Mesenchymal stem cell (in vitro differentiated cells and primary cell): Measurements from ENCODE around the gene TGFBR2.

Source experiments
- DNase-seq: peaks from one replicate; pipeline ENCODE4 v3.0.0-alpha.2; 2013
- H2AFZ ChIP-seq: one replicate; pipeline ENCODE4 v1.6.1; 2013; ENCODE audit warnings: low read depth, mild to moderate bottlenecking, control low read depth, inconsistent platforms, low read length, moderate library complexity
- H2AK5ac ChIP-seq: 2 replicates; pipeline ENCODE4 v1.6.1; 2013; ENCODE audit warnings: low read length, moderate library complexity, mild to moderate bottlenecking, inconsistent platforms; ENCODE audit not compliant: severe bottlenecking
- H2BK120ac ChIP-seq: one replicate; pipeline ENCODE4 v1.6.1; 2013; ENCODE audit warnings: low read depth, mild to moderate bottlenecking, inconsistent platforms, low read length, moderate library complexity
- H2BK12ac ChIP-seq, 2 experiments: one replicate each; pipeline ENCODE4 v1.6.1; 2013; ENCODE audit warnings: inconsistent platforms in 2 of 2, low read length in 2 of 2, mild to moderate bottlenecking in 2 of 2, moderate library complexity in 2 of 2, control low read depth in 1 of 2
- H2BK15ac ChIP-seq: one replicate; pipeline ENCODE4 v1.6.1; 2013; ENCODE audit warnings: mild to moderate bottlenecking, low read depth, inconsistent platforms; ENCODE audit not compliant: poor library complexity, severe bottlenecking
- H2BK5ac ChIP-seq: 2 replicates; pipeline ENCODE4 v1.6.1; 2013; ENCODE audit warnings: low read depth, mild to moderate bottlenecking, low read length, control low read depth, inconsistent platforms; ENCODE audit not compliant: poor library complexity, severe bottlenecking
- H3K14ac ChIP-seq, 2 experiments: one replicate each; pipeline ENCODE4 v1.6.1; 2013; ENCODE audit warnings: inconsistent platforms in 2 of 2, low read length in 2 of 2, control low read depth in 1 of 2, mild to moderate bottlenecking in 1 of 2, moderate library complexity in 1 of 2
- H3K18ac ChIP-seq, 2 experiments: one replicate each; pipeline ENCODE4 v1.6.1; 2013; ENCODE audit warnings: inconsistent platforms in 2 of 2, low read length in 2 of 2, control low read depth in 1 of 2, low read depth in 1 of 2, mild to moderate bottlenecking in 1 of 2
- H3K23ac ChIP-seq, 2 experiments: one replicate each; pipeline ENCODE4 v1.6.1; 2013; ENCODE audit warnings: inconsistent platforms in 2 of 2, low read length in 2 of 2, mild to moderate bottlenecking in 2 of 2, moderate library complexity in 2 of 2, control low read depth in 1 of 2
- H3K27ac ChIP-seq: 2 replicates; pipeline ENCODE4 v1.5.1; 2013; ENCODE audit warnings: mild to moderate bottlenecking, moderate library complexity, low read length, control low read depth, inconsistent platforms; ENCODE audit not compliant: poor library complexity, severe bottlenecking
- H3K27me3 ChIP-seq, 2 experiments: 2 replicates each; pipeline versions ENCODE4 v1.6.1 to v1.7.0; 2013; ENCODE audit warnings: low read length in 2 of 2, mild to moderate bottlenecking in 2 of 2, moderate library complexity in 2 of 2, control low read depth in 1 of 2, inconsistent platforms in 1 of 2; ENCODE audit not compliant: control insufficient read depth in 1 of 2, insufficient read depth in 1 of 2
- H3K36me3 ChIP-seq, 2 experiments: 2 replicates each; pipeline versions ENCODE4 v1.6.1 to v1.7.0; 2013; ENCODE audit warnings: low read length in 2 of 2, control low read depth in 1 of 2, inconsistent platforms in 1 of 2, low read depth in 1 of 2, mild to moderate bottlenecking in 1 of 2; ENCODE audit not compliant: insufficient read depth in 2 of 2, control insufficient read depth in 1 of 2
- H3K4ac ChIP-seq, 2 experiments: one replicate each; pipeline ENCODE4 v1.6.1; 2013; ENCODE audit warnings: inconsistent platforms in 2 of 2, low read length in 2 of 2, mild to moderate bottlenecking in 2 of 2, moderate library complexity in 2 of 2, control low read depth in 1 of 2, low read depth in 1 of 2
- H3K4me1 ChIP-seq: 2 replicates; pipeline ENCODE4 v1.6.1; 2013; ENCODE audit warnings: low read depth, low read length, control low read depth; ENCODE audit not compliant: control insufficient read depth, insufficient read depth
- H3K4me2 ChIP-seq: 2 replicates; pipeline ENCODE4 v1.6.1; 2013; ENCODE audit warnings: low read length, mild to moderate bottlenecking, inconsistent platforms; ENCODE audit not compliant: poor library complexity, severe bottlenecking
- H3K4me3 ChIP-seq, 2 experiments: 2 replicates each; pipeline versions ENCODE4 v1.5.1 to v1.7.0; 2013; ENCODE audit warnings: low read length in 2 of 2, mild to moderate bottlenecking in 2 of 2, control low read depth in 1 of 2, low read depth in 1 of 2; ENCODE audit not compliant: insufficient read depth in 1 of 2
- H3K79me1 ChIP-seq: replicated peaks from 2 replicates; pipeline ENCODE4 v1.6.1; 2013; ENCODE audit warnings: mild to moderate bottlenecking, control low read depth, low read length, inconsistent platforms; ENCODE audit not compliant: poor library complexity, severe bottlenecking
- H3K9ac ChIP-seq: 2 replicates; pipeline ENCODE4 v1.7.0; 2013; ENCODE audit warnings: mild to moderate bottlenecking, low read length, moderate library complexity
- H3K9me3 ChIP-seq: 2 replicates; pipeline ENCODE4 v1.7.0; 2013; ENCODE audit warnings: mild to moderate bottlenecking, low read length; ENCODE audit not compliant: control insufficient read depth
- H4K8ac ChIP-seq: one replicate; pipeline ENCODE4 v1.6.1; 2013; ENCODE audit warnings: inconsistent platforms, mild to moderate bottlenecking, low read length, moderate library complexity
- H4K91ac ChIP-seq: one replicate; pipeline ENCODE4 v1.6.1; 2013; ENCODE audit warnings: mild to moderate bottlenecking, low read length, inconsistent platforms
- WGBS: methylation state at CpG from one replicate; pipeline ENCODE4 v1.1.7; 2013; ENCODE audit warnings: mixed read lengths; 5-methylcytosine and 5-hydroxymethylcytosine counted together

Gene TGFBR2

GRCh38 chr3:30690199-30690598, 83.8 kb downstream of the TGFBR2 start:
- H3K9me3 ChIP-seq = no peaks in the 10 kb centered on the region
- H2BK120ac ChIP-seq = no peak overlapping the region
- peaks cover 13 to 98% of the 10 kb centered on the region in 2 experiments for H3K36me3 ChIP-seq
- H3K27ac ChIP-seq = no peak overlapping the region
- H3K4me1 ChIP-seq = peaks cover 18% of the 10 kb centered on the region
- H2BK12ac ChIP-seq = peak overlapping the region; percentile 34 to 54
- peak overlapping the region; percentile 36 for H2AK5ac ChIP-seq
- H3K4ac ChIP-seq = no peak overlapping the region
- H4K8ac ChIP-seq = peak overlapping the region; percentile 27
- H3K4me2 ChIP-seq = no peak overlapping the region
- no peak overlapping the region for H2AFZ ChIP-seq
- H3K27me3 ChIP-seq = no peaks in the 10 kb centered on the region
- peak overlapping the region in 1 of 2 experiments; percentile 87 for H3K18ac ChIP-seq
- H3K23ac ChIP-seq = peak overlapping the region in 1 of 2 experiments; percentile 83
- no peak overlapping the region for H2BK5ac ChIP-seq
- 100% methylated on average over 1 of the region's 2 CpGs for WGBS
- no peak for DNase-seq
- no peak overlapping the region for H2BK15ac ChIP-seq
- no peak overlapping the region for H3K4me3 ChIP-seq
- peaks cover 30% of the 10 kb centered on the region for H3K79me1 ChIP-seq
- peak overlapping the region in 1 of 2 experiments; percentile 75 for H3K14ac ChIP-seq
- peak overlapping the region; percentile 9 for H4K91ac ChIP-seq
- no peak overlapping the region for H3K9ac ChIP-seq

GRCh38 chr3:30691249-30691880, 85.0 kb downstream of the TGFBR2 start:
- H3K27me3 ChIP-seq = no peaks in the 10 kb centered on the region
- H3K9ac ChIP-seq = peak overlapping the region; percentile 13
- WGBS = 77% methylated on average over 9 of the region's 10 CpGs
- H3K4ac ChIP-seq = peak overlapping the region in 1 of 2 experiments; percentile 65
- H3K14ac ChIP-seq = peak overlapping the region in 1 of 2 experiments; percentile 19
- peaks cover 18% of the 10 kb centered on the region for H3K4me1 ChIP-seq
- peaks cover 33% of the 10 kb centered on the region for H3K79me1 ChIP-seq
- H3K18ac ChIP-seq = peak overlapping the region; percentile 74 to 78
- peak overlapping the region; percentile 29 for H4K8ac ChIP-seq
- no peak overlapping the region for H3K4me2 ChIP-seq
- peaks cover 16 to 99% of the 10 kb centered on the region in 2 experiments for H3K36me3 ChIP-seq
- H3K23ac ChIP-seq = peak overlapping the region in 1 of 2 experiments; percentile 14
- H2BK12ac ChIP-seq = peak overlapping the region; percentile 61 to 79
- H2BK15ac ChIP-seq = no peak overlapping the region
- no peak overlapping the region for H2BK5ac ChIP-seq
- H4K91ac ChIP-seq = peak overlapping the region; percentile 59
- H2AFZ ChIP-seq = no peak overlapping the region
- no peak for DNase-seq
- H2BK120ac ChIP-seq = peak overlapping the region; percentile 15
- H2AK5ac ChIP-seq = peak overlapping the region; percentile 84
- H3K27ac ChIP-seq = peak overlapping the region; percentile 15
- no peak overlapping the region for H3K4me3 ChIP-seq
- H3K9me3 ChIP-seq = no peaks in the 10 kb centered on the region

- Histone ChIP-seq H3K27ac (peak overlapping the region; percentile 23), H3K36me3 (peaks cover 19 to 99% of the 10 kb centered on the region in 2 experiments), H2BK15ac (no peak overlapping the region), H3K27me3 (no peaks in the 10 kb centered on the region), H4K91ac (no peak overlapping the region), H2BK120ac (no peak overlapping the region), H3K4me1 (peaks cover 18% of the 10 kb centered on the region), H3K4ac (peak overlapping the region in 1 of 2 experiments; percentile 24), H2BK5ac (no peak overlapping the region), H3K4me2 (no peak overlapping the region), H3K18ac (peak overlapping the region in 1 of 2 experiments; percentile 37), H3K9me3 (no peaks in the 10 kb centered on the region), H3K9ac (no peak overlapping the region), H3K4me3 (no peak overlapping the region), H4K8ac (no peak overlapping the region), H3K14ac (no peak overlapping the region), H2AK5ac (peak overlapping the region; percentile 49), H3K79me1 (peaks cover 33% of the 10 kb centered on the region), H2BK12ac (no peak overlapping the region), H3K23ac (no peak overlapping the region), H2AFZ (no peak overlapping the region)
- DNase-seq = no peak
- WGBS = 100% methylated on average over 1 of the region's 1 CpG
These were observed 85.5 kb downstream of the TGFBR2 start for GRCh38 chr3:30691944-30692343.

GRCh38 chr3:30692498-30693130, 86.2 kb downstream of the TGFBR2 start:
- Histone ChIP-seq H3K36me3 (peaks cover 19 to 99% of the 10 kb centered on the region in 2 experiments), H3K18ac (no peak overlapping the region), H2BK5ac (no peak overlapping the region), H4K91ac (no peak overlapping the region), H3K4me1 (peaks cover 18% of the 10 kb centered on the region), H3K79me1 (peaks cover 30% of the 10 kb centered on the region), H2BK15ac (no peak overlapping the region), H3K23ac (no peak overlapping the region), H2AFZ (no peak overlapping the region), H2BK120ac (no peak overlapping the region), H3K4me3 (no peak overlapping the region), H3K4ac (no peak overlapping the region), H3K27ac (no peak overlapping the region), H3K14ac (no peak overlapping the region), H3K9ac (peak overlapping the region; percentile 10), H3K4me2 (no peak overlapping the region), H3K9me3 (no peaks in the 10 kb centered on the region), H2AK5ac (no peak overlapping the region), H2BK12ac (peak overlapping the region in 1 of 2 experiments; percentile 54), H4K8ac (no peak overlapping the region), H3K27me3 (no peaks in the 10 kb centered on the region)
- DNase-seq = no peak
- WGBS = 72% methylated on average over 3 of the region's 3 CpGs
